NCI-H1930 (cell line): Measurements from ENCODE around the gene OSTC.

Experiments
- DNase-seq, 2 experiments: peaks; one replicate each; lab custom pipeline; 2025; lab: John Stamatoyannopoulos, UW

OSTC gene

DNA sequence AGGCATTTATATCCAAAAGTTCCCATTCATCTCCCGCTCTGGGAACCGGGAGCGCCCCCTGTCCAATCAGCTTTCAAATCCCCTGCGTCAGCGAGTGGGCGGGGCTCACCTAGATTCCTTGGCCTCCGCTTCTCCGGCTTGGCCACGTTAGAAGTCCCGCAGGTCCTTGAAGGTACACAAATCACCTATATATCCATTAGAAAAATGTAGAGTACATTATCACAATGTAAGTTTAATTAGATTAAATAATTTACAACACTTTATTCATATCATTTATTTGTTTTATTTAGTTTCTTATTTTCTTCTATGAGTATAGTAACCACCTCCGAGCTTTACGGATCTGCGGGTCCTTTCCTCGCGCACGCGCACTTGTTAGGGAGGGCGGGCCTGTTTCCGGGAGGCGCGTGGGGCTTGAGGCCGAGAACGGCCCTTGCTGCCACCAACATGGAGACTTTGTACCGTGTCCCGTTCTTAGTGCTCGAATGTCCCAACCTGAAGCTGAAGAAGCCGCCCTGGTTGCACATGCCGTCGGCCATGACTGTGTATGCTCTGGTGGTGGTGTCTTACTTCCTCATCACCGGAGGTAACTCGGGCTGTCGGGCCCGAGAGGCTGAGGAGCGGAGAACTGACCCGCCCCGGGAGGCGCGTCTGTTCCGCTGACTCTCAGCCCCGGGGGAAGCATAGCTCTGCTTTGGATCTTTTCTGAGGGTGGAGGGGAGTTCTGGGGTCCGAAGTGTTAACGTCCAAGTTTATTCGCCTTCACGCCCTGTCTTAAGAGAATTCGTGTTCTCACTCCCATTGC, at the start of gene OSTC:
OSTC (plus strand) TSS at position 388 of the 802 bp plus-strand sequence; CDS start at position 445, 57 bp downstream.
- peak; percentile 80 to 90 for DNase-seq

DNA sequence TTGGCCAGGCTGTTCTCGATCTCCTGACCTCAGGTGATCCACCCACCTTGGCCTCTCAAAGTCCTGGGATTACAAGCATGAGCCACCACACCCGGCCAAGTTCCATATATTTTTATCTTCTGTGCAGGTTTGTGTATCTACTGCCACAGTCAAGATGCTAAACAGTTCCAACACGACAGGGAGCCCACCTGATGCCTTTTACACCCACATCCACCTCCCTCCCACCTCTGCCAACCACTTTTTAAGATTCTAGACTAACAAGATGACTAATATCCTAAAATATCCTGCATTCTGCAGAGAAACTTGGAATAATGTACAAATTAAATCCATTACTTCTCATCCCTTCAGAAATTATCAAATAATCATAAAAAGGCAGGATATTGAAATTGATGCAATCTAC, 49.3 kb upstream of the OSTC start:
- DNase-seq, result no peak

DNA sequence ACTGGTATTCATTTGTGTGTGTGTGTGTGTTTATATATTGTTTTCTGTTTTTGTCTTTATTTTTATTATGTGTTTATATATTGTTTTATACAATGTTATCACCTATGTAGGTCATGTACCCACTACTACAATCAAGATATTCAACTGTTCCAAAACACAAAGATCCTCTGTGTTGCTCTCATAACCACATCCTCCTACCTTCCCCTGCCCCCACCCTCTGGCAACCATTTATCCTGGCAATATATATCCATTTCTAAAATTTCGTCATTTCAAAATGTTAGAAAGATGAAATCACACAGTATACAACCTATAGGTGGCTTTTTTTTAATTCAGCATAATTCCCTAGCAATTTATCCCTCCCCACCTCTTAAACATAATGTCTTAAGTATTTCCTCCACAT, 48.9 kb upstream of the OSTC start:
- DNase-seq, result no peak

DNA sequence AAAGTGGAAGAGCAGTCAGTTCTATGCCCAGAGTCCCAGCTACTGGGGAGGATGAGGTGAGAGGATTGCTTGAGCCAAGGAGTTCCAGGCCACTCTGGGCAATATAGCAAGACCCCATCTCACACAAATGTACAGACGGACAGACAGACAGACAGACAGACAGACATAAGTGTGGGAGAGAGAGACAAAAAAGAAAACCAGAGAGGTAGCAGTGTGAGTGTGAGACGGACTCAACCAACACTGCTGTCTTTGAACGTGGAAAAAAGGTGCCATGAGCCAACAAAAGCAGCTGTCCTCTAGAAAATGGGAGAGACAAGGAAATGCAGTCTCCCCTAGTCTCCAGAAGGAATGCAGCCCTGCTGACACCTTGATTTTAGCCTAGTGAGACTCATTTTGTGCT, 48.2 kb upstream of the OSTC start:
- DNase-seq, result no peak

DNA sequence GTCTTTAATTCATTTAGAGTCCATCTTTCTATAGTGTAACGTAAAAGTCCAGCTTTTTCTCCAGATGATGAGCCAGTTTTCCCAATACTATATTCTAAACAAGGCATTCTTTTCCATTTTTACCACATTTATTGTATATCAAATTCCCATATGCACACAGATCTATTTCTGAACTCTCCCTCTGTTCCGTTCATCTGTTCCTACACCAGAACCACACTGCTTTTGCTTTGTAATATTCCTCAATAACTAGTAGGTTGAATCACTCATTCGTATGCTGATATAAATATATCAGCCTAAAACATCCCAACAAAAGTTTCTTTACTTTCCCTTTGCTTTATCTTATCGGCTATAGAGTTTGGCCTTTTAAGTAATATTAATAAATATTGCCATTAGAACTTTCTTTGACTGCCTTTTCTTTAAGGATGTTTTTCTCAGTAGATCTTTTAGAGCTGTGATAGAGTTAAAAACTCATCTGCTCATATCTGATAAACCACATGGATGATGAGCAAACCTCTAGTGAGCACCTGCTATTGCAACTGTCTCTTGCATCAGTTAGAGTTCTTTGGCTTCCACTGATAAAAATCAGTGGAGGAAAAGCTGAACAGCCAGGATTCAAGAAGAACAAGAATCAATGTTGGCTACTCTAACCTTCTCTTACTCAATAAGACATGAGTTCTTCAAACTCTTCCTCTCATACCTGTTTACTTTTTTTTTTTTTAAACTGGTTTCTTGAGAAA, 43.2 kb upstream of the OSTC start:
- DNase-seq, result no peak

DNA sequence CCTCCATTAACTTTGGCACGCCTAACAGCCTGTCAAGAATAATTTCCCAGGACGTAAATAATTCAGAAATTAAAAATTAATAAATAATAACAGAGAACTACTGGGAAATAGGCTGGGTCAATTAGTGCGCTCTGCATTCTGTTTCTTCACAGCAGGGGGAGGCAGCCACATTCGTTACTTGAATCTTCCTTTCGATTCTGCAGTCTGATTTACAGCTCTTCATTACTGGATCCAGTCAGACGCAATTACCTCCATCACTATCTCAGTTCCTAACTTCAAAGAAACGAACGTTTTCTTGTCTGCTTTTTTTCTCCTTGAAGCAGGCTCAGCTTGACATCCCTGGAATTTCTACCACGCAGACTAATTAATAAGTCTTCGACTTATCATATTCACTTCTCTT, 39.0 kb upstream of the OSTC start:
- DNase-seq, result no peak

DNA sequence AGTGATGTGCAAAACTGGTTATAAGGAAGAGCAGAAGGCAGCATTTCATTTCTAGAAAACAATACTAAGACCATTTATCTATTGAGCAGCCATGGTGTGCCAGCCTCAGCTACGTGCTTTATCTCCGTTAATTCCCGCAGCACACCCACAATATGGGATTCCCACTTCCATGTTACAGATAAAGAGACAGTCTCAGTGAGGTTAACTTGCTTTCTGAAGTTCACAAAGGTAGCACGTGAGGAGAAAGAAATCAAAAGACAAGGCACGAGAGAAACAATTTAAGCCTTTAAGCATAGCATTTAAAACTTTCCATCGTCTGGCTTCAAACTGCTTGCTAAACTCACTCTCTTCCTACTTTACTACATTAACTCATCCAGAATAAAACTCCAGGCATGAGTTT, 38.0 kb upstream of the OSTC start:
- no peak for DNase-seq

DNA sequence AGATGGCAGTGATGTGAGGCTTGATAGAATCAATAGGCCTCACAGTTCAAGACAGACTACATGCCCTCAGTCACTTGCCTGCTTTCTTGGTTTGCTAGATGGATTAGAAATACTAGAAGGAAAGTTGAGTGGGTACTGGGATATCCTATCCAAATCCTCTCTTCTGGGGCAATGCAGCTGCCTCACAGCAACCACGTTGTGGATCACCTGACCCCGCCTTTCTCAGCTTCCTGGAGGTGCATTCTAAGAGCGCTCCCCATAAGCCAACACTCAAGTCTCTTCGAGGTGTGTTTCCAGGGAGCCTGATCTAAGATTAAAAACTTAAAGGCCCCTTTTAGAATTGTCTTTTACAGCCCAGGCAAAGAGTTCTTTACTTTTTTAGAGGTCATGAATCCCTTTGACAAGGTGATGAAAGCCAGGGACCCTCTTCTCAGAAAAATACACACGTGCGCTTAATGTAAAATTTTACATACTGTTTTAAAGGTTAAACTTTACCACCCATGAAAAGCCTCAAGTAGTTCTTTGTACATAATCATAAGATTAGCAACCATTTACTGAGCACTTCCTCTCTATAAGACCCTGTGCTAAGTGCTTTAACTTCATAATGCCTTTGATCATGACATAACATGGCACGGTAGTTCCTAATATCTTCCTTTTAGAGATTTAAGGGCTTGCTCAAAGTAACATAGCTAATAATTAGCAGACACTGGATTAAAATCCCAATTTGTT, 30.9 kb upstream of the OSTC start:
- no peak for DNase-seq

DNA sequence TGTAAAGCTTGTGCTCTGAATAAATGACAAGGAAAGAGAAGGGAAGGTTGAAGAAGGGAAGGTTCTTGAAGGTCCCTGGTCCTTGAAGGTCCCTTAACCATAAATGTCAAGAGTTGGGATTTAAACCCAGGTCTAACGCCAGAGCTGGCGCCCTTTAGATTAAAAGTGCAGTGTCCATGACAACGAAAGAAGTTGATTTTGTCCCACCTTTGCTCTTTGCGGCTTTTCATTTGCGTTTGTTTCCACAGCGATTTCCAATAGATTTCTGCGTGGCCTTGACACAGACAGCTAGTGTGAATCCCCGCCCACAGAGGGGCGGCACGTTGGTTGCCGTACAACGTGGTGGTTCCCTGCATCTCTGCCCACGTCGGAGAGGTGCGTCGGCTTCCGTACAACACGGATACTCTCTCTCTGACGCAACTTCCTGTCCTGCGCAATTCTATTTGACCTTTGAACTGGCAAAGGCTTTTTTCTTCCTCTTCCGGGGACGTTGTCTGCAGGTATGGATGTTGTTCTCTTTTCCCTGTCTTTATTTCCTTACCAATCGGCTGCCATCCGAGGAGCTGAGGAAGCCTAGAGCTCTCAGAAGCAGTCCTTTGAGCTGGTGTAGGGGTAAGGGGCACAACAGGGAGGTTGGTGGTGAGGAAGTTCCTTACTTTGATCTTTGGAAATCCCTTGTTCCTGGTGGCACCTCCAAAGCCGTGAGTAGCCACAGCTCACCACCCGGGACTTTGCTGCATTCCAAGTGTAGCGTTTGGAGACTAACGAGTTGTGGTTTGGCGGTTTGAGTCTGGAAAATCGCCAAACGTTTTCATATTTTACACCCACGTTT, 30.1 kb upstream of the OSTC start, which contains the start of gene RPL34:
RPL34 (plus strand) TSS at position 476 of the 832 bp plus-strand sequence. CDS start 1,384 bp downstream, outside the sequence.
- DNase-seq, result peak; percentile 86 to 88

DNA sequence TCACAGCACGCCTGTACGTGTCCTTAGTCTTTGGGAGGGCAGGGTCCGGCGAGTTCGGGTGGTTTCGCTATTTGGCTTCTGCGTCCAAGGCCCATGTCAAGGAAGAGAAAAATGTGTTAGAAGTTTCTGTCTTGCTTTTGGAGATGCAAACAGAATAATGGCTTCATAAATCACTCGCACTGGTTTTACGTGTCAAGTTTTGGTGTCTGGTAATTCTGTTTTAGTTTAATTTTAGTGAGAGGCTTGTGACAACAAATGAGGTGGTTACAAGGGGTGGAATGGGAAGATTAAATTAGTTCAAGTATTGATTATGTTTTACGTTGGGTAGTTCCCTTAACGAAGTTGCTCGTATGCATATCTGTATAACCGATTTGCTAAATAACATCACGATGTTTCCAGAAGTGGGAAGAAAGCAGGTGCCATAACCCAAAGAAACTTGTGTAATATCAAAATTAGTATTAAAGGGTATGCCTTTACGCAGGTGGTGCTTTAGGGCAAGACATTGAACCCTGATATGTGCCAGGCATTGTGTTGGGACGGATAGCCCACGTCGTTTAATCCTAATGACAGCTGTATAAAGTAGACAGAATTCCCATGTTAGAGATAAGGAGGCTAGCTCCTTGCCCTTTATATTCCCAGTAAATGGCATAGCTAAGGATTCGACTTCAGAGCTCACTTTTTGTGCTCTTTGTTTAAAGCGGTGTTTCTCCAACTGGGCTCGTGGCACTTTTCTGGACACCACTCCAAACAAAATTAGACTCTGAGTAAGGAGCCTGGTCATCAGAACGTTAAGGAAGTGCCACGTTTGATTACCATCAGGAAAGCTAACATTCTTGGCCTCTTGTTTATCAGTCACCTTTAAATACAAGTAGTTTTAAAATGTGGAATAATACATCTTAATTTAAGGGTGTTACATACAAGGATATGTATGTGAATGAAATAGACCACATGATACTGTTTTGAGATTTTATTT, 29.2 kb upstream of the OSTC start:
- no peak for DNase-seq

DNA sequence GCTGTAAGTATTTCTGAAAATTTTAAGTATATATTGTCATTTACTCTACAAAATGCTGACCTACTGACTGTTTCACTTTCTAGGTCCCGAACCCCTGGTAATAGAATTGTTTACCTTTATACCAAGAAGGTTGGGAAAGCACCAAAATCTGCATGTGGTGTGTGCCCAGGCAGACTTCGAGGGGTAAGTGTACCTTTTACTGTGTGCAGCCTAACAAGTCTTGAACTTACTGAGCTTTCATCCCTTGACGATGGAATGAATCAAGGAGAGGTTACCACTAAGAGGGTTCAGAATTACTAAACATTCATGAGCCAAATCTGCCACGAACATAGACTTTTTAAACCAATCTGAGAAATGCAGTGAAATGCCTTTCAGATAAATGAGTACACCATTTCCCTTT, 28.4 kb upstream of the OSTC start:
- no peak for DNase-seq

DNA sequence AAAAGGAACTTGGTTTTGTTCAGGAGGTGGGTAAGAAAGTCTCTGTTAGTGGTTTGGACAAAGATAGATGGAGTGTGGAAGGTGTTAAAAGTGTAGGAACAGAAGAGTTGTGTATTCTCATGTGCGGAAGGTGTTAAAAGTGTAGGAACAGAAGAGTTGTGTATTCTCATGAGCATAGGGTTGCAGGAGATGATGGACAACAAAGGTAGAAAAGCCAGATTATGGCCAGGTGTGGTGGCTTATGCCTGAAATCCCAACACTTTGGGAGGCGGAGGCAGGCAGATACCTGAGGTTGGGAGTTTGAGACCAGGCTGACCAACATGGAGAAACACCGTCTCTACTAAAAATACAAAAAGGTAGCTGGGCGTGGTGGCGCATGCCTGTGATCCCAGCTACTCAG, 27.6 kb upstream of the OSTC start:
- DNase-seq, result no peak

DNA sequence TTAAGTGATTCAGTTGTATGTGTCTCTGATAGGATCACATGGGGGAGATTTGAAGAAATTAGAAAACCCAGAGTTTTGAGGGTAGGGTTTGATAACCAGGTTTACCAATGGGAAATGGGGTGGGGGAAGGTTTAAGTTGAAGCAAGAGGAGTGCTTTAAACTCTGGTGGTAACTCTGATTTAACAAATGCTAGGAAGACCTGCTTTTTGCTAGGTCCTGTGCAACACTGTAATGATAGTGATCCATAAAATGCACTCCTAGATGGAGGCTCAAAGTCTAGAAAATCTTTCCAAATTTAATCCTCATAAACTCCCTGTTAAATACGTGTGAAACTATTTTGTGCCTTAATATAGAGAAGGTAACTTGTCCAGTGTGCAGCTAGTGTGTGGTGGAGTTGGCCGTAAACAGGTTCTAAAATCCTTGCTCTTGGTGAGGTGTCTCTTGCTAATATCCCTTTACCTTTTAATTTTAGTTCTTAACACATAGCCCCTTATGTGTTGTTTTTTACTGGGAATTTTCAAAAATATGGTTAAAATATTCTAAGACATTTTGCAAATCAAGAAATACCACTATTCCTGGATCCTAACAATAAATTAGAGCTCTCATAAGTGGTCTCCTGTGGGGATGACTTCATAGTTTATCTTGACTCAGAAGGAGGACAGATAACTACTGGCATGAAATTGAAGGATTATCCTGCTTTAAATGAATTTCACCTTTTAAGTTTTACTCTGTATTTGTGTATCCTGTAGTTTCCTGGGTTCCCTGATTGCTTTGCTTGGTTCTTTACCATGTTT, 25.9 kb upstream of the OSTC start:
- no peak for DNase-seq

DNA sequence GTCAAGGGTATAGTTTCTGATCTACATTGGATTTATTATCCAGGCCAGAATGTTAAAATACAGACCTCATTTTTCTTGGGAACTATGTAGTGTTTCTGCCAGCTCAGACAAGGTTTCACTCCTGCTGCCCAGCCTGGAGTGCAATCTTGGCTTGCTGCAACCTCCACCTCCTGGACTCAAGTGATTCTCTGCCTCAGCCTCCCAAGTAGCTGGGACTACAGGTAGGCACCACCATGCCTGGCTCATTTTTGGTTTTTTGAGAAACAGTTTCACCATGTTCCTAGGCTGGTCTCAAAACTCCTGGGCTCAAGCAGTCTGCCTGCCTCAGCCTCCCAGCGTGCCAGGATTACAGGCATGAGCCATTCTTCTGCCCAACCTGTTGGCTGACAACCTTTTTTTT, 24.3 kb upstream of the OSTC start:
- no peak for DNase-seq

DNA sequence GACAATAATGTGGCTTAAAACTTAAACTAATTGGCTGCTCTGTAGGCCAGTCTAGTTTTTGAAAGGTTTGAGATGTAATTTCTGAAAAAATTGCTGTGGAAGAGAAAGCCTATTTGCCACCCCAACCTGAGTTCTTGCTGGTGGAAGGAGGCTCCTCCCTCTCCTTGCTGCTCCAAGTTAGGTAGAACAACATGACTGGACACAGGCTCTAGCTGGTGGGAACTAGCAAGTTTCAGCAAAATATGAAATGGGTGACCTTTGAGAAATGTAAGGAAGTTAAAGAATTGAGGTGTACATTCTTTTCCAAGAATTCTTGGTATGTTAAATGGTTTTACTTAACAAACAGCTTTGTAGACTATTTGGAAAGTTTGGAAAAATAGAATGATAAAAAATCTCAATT, 22.0 kb upstream of the OSTC start:
- DNase-seq, result no peak

DNA sequence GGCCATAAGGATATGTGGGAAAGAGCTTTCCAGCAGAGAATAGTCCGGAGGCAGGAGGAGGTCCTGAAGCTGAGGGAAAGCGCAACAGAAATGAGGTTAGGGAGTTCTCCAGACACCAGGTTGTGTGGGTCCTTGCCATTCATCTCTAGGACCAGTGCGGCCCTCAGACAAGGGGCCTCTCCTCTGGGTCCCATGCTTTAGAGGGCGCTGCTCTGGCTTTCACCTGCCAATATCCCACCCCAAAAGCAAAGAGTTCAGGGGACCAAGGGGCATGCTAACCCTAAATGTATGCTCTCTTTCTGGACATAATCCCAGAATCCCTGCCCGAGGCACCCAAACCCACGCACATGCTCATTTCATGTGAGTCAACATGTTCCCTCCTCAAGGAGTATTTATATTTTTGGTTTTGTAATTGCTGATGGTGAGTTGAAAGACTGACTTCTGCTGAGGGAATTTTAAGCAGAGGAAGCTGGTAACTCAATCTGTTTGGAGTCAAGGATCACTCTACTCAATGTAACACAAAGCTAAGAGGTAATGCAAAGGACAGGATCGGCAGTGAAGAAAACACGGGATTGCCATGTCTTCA, 15.2 kb upstream of the OSTC start:
- no peak for DNase-seq

DNA sequence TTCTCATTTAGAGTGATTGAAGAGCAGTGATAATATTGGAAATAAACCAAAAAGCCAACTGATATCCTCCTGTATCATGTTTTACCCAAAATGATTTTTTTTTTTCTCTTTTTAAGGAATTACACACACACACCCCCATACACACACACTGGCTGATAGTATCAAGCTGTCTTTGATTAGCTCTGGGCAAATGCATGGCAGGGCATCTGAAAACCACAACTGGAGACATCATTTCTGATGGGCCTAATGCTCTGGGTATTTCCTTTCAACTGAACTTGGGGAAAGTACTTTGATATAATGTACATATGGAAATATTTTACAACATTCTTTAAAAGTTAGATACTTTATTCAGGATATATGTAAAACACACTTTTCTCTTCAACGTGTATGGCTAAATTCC, 14.2 kb upstream of the OSTC start:
- DNase-seq, result no peak

DNA sequence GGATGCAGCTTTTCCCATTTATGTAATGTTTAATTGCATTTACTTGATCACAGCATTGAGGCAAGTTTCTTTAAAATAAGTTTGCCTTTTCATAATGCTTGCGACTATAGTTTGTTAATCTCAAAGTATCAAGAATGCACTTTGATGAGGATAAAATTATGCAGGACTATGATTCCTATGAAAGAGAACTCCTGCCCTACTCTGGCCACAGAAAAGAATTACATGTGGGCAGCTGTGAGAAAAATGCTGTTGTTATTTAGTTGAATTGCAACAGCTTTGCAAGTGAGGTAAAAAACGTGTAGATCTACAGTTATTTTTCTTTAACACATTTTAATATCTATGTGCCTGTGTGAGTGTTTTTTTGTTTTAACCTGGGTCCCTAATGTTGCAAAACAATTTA, 12.5 kb upstream of the OSTC start:
- no peak for DNase-seq

DNA sequence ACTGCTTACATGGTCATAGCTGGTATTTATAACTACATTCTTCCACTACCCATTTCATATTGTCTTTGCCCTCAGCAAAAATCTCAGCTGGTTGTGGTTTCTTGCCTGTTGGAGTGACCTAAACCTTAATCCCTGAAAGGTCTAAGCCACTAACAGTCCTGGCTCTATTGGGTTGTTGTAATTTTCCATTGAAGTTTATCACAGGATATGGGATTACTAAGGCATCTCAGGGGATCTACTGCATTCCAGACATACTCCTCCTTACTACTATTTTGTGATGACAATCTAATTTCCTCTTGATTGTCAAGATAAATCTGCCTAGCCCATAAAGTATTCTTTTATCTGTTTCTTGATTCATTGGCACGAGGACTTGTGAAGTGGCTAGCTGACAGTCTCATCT, 6.2 kb upstream of the OSTC start:
- no peak for DNase-seq
